GM21367 (cell line): ENCODE data around the gene ARF6.
"Not testable (repeated sequence)": the region's sequence is repeated elsewhere in the genome, so short reads cannot be mapped to it uniquely, and the experiment has no call there.

Experiments
- ATAC-seq: cut with Tn5 transposase; IDR thresholded peaks from one replicate; pipeline ENCODE4 v1.9.1; 2021; ENCODE audit not compliant: unreplicated experiment

Gene ARF6

GRCh38 chr14:49905989-49906388 is 13.1 kb downstream of the ARF6 start:
- ATAC-seq, result no peak

- ATAC-seq, result no peak
Measured at GRCh38 chr14:49907186-49907585, 14.3 kb downstream of the ARF6 start.

- ATAC-seq, result no peak
Measured at GRCh38 chr14:49908433-49908782, 15.5 kb downstream of the ARF6 start.

- ATAC-seq, result no peak
Measured at GRCh38 chr14:49909016-49909415, 16.1 kb downstream of the ARF6 start.

- ATAC-seq, result no peak
Measured at GRCh38 chr14:49915085-49915484, 22.2 kb downstream of the ARF6 start.

GRCh38 chr14:49918706-49919105 is 25.8 kb downstream of the ARF6 start:
- ATAC-seq, result no peak

- ATAC-seq, result no peak
Measured at GRCh38 chr14:49919825-49920659, 27.2 kb downstream of the ARF6 start.

- ATAC-seq, result no peak
Measured at GRCh38 chr14:49920935-49921334, 28.1 kb downstream of the ARF6 start.

- ATAC-seq, result no peak
Measured at GRCh38 chr14:49921401-49921800, 28.5 kb downstream of the ARF6 start.

- no peak for ATAC-seq
Measured at GRCh38 chr14:49923442-49923841, 30.6 kb downstream of the ARF6 start.

GRCh38 chr14:49923881-49924280 is 31.0 kb downstream of the ARF6 start:
- no peak for ATAC-seq

- ATAC-seq, result no peak
Measured at GRCh38 chr14:49924852-49925251, 32.0 kb downstream of the ARF6 start.

- no peak for ATAC-seq
Measured at GRCh38 chr14:49926803-49927202, 33.9 kb downstream of the ARF6 start.

- no peak for ATAC-seq
Measured at GRCh38 chr14:49928015-49928414, 35.1 kb downstream of the ARF6 start.

GRCh38 chr14:49930720-49931119 is 37.8 kb downstream of the ARF6 start:
- no peak for ATAC-seq

- ATAC-seq, result no peak
Measured at GRCh38 chr14:49931523-49931922, 38.6 kb downstream of the ARF6 start.

GRCh38 chr14:49933128-49933527 is 40.2 kb downstream of the ARF6 start:
- ATAC-seq, result no peak

- ATAC-seq, result no peak
Measured at GRCh38 chr14:49933704-49934103, 40.8 kb downstream of the ARF6 start.

GRCh38 chr14:49934646-49935045 is 41.8 kb downstream of the ARF6 start:
- ATAC-seq, result no peak

- ATAC-seq, result no peak
Measured at GRCh38 chr14:49935526-49935925, 42.6 kb downstream of the ARF6 start.

GRCh38 chr14:49936246-49936645 is 43.4 kb downstream of the ARF6 start:
- not testable (repeated sequence) for ATAC-seq

- ATAC-seq, result not testable (repeated sequence)
Measured at GRCh38 chr14:49936882-49937281, 44.0 kb downstream of the ARF6 start.

- not testable (repeated sequence) for ATAC-seq
Measured at GRCh38 chr14:49939215-49939614, 46.3 kb downstream of the ARF6 start.
